NCI-H524 (cell line): ENCODE measurements around the gene TOMM40.
"Not testable (repeated sequence)": the region's sequence is repeated elsewhere in the genome, so short reads cannot be mapped to it uniquely, and the experiment has no call there.

ENCODE experiments used
- DNase-seq, 2 experiments: peaks; one replicate each; lab custom pipeline; 2025; lab: John Stamatoyannopoulos, UW

The TOMM40 gene

DNA sequence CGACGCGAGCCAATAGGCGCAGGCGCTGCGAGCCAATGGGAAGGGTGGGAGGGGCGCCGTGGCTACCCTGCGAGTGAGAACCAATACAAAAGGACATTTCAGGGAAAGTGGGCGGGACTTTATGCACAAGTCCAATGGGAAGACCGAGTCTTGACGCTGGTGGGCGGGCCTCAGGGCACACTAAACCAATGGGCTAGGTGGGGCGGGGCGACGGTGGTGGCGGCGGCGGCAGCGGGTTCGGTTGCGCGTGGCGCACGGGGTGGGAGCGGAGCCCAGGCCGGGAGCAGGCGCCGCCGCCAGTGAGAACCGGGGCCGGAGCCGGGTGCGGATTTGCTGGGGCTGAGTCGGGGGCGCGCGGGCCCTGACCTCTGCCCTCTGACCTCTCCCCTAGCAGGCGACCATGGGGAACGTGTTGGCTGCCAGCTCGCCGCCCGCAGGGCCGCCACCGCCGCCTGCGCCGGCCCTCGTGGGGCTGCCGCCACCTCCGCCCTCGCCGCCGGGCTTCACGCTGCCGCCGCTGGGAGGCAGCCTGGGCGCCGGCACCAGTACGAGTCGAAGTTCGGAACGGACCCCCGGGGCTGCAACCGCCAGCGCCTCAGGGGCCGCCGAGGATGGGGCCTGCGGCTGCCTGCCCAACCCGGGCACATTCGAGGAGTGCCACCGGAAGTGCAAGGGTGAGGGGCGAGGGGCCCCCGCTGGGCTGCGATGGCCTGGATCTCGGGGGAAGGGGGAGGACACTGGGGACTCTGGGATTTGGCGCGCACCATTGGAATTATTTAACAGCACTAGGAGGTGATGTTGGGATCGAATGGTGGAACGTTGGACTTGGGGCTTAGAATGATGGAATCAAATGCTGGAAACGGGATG is at the start of gene TOMM40:
TOMM40 (plus strand) TSS at position 239 of the 867 bp plus-strand sequence; CDS start at position 401, 162 bp downstream.
- DNase-seq = peak; percentile 100

DNA sequence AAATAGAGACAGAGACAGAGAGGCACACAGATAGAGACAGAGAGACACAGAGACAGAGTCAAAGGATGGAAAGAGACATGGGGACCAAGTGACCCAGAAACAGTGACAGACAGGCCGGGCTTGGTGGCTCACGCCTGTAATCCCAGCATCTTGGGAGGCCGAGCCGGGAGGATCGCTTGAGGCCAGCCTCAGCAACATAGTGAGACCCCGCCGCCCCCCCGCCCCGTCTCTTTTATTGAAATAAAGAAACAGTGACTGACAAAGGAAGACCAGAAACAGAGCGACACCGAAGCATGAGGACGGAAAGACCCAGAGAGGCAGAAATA is 45.8 kb upstream of the TOMM40 start:
- DNase-seq = no peak

DNA sequence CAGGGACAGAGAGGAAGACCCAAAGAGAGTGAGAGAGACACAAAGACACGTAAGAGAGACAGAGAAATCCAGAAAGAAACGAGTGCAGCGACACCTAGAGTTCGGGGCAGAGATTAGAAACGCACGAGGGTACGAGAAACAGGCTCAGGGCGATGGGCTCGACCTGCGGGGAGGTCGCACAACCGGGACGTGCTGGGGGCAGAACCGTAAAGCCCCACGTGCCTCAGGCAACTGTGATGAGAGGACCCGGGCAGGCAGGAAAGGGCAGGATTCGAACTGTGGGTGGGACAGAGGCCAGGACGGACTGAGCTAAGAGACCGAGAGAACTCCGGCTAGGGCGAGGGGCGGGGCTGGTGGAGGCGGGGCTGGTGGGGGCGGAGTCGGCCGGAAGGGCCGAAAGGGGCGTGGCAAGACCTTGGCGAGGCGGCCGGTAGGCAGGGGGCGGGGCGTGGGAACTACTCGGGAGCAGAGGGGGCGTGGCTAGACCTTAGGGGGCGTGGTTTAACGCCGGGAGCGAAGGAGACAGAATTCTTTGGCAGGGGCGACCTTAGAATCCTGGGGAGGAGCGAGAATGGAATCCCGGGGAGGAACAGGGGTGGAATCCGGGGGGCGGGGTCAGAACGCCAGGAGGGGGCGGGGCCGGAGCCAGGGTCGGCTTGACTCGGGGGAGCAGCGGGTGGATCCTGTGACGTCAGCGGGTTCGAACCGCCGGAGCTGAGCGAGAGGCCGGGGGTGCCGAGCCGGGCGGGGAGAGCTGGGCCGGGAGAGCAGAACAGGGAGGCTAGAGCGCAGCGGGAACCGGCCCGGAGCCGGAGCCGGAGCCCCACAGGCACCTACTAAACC is 45.2 kb upstream of the TOMM40 start, which contains the start of gene NECTIN2:
NECTIN2 (plus strand) TSS at position 686 of the 843 bp plus-strand sequence. CDS start 229 bp downstream, outside the sequence.
- DNase-seq = peak; percentile 78 to 85

DNA sequence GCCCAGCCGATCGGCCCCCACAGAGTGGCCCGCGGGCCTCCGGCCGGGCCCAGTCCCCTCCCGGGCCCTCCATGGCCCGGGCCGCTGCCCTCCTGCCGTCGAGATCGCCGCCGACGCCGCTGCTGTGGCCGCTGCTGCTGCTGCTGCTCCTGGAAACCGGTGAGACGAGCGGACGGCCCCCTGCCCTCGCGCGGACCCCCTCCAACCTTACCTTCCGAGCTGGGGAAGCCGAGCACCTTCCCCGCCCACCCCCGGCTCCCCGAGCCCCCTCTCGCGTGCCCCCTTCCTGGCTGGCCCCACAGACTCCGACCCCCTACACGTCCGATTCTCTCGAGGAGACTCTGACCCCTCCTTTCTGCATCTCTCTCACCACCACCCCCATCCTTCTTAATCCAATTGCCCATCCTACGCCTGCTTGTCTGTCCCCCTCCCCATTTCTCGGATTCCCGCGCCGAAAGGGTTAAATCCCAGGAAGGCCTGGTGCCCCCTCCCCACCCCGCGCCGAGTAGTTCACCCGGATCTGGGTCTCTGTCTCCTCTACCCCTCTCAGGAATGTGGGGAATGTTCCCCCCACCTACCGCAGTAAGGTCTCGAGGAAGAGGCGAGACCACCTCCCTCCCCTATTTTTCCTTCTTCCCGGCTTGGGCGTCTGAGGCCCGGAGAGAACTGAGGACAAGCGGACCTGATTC is 44.5 kb upstream of the TOMM40 start:
- DNase-seq = no peak

DNA sequence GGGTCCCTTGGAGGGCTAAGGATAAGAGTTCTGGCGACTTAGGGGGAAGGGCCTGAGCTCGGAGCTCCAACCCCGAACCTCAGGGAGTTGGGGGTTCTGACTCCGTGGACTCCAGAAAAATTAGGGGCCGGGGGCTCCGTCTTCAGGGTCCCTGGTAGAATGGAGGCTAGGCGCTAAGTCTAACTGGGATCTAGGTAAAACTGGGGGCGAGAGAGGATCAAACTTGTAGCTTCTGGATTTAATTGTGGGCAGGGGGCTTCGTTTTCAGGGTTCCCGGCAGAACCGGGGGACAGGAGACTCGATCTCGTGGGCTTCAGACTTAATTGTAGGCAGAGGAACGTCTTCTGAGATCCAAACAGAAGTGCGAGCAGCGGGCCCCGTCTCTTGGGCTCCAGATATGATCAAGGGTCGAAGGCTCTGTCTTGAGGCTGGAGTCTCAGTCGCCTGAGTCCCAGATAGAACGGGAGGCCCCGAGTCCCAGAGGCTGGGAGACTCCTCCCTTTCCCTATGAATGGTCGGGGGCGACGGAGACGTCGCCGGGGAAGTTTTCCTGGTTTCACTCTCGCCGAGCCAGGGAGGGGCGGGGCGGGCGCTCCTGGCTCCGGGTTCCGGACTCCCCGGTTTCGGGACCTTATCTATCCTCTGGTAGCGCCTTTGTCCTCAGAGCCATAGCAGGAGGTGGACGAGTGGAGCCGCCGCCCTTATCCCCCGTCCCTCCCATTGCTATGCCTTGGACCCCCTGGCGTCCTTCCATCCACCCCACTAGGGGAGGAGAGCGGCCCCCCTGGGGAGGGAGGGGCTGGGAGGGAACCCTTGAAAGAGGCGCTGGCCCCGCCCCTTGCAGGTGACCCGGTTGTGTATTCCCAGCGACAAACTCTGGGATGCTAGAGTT is 43.7 kb upstream of the TOMM40 start:
- DNase-seq = no peak

DNA sequence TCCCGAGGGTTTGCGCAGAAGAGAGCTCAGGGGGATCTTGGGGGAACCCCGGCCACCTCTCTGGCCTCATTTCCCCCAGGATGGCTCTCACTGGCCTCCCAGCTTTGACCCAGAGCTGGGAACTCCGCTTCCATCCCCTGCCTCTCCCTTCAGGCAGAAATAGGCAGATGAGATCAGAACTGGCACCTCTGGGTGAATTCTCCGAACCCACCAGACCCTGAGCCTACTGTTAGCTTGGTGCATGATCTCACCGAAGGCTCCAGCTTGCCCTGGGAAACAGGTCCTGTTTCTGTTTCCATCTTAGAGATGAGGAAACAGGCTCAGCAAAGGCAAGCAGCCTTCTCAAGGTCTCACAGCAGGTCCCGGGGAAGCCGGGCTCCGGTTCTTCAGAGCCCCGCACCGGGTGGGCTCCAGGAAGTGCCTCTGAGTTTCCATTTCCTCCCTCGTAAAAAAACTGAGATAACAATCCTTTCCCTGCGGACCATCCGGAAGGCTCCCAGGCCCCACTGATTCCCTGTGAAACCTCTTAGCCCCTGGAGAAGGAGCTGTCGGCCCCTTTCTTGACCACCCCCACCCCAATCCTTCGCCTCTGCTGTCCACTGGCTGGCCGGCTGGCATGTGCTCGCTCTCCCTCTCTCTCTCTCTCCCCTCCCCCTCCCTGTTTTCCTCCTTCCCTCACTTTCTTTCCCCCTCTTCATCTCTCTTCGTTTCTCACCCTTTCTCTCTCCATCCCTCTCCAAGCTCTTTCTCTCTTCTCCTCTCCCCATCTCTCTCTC is 42.8 kb upstream of the TOMM40 start:
- no peak for DNase-seq

DNA sequence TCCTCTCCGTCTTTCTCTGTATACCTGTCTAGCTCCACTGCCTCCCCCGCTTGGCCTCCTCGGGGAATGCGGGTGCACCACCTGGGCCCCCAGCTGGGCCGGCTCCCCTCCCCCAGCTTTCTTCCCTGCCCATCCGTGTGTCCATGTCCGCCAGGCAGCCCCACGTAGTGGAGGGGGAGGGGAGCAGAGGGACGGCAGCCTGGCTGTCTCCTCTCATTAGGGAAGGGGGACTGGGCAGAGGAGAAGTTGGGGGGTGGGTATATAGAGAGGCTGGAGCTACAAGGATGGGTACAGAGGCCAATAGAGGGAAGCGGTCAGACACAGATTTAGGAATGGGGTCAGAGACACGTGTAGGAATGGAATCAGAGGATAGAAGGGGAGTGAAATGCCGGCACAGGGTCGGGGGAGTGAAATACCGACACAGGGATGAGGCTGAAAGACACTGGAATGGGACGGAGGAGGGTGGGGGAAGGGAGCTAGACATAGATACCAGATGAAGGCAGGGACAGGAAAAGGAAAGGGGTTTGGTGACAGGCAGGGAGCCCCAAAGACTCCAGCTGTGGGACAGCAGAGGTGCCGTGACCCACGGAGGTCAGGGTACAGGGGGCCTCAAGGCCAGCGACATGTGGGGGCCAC is 42.1 kb upstream of the TOMM40 start:
- DNase-seq = peak in 1 of 2 experiments; percentile 5

DNA sequence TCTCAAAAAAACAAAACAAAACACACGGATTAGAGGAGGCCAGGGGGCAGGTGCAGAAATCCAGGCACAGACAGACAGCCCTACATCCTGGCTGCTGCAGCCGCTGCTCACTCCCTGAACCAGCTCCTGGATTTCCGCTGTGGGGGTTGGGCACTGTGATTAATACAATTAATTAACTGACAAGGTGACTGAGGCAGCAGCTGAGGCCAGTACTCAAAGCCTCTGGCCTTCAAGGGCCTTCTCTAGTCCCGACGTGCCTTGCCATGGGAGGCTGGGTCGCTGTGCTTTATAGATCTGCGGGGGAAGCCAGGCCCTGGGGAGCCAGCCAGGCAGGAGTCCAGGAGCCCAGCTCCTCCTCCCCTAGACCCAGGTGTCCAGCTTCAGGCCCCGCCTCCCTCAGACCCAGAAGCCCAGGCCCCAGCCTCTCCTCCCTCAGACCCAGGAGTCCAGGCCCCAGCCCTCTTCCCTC is 40.4 kb upstream of the TOMM40 start:
- no peak for DNase-seq

DNA sequence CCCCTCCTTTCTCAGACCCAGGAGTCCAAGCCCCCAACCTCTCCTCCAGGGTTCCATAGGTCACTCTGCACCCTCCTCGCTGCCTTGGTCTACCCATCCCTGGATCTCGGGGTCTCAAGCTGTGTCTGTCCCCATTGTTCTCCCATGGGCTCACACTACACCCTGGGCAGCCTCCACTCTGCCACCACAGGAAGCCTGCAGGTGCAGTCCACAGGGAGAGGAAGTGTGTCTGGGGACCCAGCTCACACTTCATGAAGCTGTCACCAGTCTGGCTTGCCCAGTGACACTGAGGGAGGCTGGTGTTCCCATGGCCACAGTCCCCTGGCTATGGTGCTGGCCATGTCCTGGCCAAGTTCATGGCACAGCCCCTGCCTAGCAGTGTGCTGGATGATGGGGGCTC is 39.6 kb upstream of the TOMM40 start:
- no peak for DNase-seq

DNA sequence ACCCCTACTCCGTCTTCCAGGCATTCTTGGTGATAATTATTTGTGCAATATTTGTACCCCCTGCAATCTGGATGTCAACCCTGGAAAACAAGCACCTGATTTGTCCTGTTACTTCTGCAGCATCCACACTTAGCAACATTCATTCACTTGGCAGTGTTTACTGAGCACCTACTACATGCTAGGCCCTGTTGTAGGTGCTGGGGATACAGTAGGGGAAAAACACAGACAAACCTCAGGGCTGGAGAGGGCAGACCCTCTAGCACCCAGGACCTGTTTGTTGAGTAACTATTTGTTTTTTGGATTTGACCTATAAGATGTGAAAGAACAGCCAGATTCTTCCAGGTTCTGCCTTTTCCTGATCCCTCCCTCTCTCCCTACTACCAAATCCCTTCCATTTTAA is 35.4 kb upstream of the TOMM40 start:
- DNase-seq = no peak

DNA sequence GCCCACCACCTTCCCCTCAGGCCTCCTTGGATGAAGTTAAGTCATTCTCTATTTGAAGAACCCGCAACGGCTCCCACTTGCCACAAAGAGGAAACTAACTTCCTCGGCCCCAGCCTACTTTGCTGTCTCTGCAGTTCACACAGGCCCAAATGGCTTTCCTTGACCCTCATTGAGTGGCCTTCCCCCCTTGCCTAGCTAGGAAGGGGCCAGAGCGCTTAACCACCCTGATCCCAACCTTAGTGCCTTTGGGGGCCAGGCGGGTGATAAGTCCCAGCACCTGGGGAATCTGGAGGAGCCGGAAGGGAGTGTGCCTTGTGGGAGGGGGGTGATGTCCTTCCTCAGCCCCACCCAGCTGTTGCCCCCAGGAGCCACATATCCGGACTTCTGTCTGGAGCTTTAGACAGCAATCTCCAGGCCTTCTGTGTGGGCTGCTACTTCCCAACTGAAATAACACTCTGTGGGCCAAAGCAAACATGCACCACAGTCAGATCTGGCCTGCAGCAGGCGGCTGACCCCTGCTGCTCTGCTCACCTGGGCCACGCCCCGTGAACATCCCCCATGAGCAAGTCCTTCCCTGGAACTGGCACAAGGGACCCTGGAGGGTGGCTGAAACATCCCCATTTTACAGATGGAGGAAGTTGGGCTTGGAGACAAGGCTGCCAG is 34.5 kb upstream of the TOMM40 start:
- no peak for DNase-seq

DNA sequence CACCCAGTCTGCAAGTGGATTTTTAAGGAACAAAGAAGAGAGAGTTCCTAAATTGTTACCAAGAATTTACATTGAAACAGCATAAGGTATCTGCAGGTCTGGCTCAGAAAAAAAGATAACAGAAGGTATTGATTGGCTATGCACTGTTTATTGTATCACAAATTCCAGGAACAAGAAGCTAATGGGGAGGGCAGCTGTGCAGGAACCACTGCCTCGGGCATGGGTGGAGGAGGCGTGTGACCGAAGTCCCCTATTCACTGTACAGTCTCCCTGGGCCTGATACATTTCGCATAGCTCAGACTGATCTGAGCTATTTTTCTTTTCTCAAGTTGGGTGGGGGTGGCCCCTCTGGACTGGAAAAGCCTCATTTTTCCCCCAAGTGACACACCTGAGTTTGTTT is 33.2 kb upstream of the TOMM40 start:
- DNase-seq = no peak

DNA sequence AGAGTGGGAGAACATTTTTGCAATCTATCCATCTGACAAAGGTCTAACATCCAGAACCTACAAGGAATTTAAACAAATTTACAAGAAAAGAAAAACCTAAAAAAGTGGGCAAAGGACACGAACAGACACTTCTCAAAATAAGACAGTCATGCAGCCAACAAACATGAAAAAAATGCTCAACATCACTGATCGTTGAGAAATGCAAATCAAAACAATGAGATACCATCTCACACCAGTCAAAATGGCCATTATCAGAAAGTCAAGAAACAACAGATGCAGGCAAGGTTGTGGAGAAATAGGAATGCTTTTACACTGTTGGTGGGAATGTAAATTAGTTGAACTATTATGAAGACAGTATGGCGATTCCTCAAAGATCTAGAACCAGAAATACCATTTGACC is 29.5 kb upstream of the TOMM40 start:
- not testable (repeated sequence) for DNase-seq

DNA sequence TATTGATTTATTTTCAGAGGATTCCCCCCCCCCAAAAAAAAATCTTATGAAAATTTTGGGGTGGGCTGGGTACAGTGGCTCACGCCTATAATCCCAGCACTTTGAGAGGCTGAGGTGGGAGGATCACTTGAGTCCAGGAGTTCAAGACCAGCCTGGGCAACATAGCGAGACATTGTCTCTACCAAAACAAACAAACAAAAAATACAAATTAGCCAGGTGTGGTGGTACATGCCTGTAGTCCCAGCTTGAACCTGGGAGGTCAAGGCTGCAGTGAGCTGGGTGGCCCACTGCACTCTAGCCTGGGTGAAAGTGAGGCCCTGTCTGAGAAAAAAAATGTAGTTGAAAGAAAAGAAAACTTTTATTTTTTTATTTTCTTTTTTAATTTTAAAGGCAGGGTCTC is 27.1 kb upstream of the TOMM40 start:
- DNase-seq = no peak

DNA sequence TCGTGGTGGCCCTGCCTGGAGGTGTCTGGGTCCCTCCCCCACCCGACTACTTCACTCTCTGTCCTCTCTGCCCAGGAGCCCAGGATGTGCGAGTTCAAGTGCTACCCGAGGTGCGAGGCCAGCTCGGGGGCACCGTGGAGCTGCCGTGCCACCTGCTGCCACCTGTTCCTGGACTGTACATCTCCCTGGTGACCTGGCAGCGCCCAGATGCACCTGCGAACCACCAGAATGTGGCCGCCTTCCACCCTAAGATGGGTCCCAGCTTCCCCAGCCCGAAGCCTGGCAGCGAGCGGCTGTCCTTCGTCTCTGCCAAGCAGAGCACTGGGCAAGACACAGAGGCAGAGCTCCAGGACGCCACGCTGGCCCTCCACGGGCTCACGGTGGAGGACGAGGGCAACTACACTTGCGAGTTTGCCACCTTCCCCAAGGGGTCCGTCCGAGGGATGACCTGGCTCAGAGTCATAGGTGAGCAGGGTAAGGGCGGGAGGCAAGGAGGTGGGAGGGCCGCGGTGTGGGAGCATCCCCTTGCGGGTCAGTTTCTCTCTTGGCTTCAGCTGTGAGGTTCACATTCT is 25.8 kb upstream of the TOMM40 start:
- DNase-seq = no peak

DNA sequence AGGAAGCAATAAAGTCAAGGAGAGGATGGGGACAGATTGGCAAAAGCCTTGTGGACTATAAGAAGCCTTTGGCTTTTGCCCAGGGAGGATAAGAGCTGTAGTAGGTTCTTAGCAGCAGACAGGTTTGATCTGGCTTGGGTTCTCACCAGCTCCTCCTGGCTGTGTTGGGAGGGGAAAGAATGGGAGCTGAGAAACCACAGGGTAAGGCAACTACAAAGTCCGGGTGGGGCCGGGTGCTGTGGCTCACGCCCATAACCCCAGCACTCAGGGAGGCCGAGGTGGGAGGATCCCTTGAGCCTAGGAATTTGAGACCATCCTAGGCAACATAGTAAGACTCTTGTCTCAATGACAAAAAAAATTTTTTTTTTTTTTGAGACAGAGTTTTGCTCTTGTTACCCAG is 24.4 kb upstream of the TOMM40 start:
- DNase-seq = no peak

DNA sequence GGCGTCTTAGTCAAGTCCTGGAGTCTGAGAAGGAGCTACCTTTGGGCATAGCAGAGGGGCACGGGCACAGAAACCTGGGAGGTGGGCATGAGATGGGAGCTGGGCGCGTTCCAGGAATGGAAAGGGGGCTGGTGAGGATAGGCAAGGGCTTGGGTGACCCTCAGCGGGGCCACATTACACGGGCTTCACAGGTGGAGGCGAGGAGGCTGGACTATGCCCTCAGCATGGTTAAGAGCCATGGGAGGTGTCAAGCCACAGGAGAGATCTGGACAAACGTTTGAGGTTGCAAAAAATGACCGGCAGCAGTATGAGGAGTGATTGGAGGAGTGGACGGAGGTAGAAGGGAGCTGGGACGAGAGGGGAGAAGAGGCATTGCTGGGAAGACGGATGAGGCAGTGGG is 23.5 kb upstream of the TOMM40 start:
- DNase-seq = no peak

DNA sequence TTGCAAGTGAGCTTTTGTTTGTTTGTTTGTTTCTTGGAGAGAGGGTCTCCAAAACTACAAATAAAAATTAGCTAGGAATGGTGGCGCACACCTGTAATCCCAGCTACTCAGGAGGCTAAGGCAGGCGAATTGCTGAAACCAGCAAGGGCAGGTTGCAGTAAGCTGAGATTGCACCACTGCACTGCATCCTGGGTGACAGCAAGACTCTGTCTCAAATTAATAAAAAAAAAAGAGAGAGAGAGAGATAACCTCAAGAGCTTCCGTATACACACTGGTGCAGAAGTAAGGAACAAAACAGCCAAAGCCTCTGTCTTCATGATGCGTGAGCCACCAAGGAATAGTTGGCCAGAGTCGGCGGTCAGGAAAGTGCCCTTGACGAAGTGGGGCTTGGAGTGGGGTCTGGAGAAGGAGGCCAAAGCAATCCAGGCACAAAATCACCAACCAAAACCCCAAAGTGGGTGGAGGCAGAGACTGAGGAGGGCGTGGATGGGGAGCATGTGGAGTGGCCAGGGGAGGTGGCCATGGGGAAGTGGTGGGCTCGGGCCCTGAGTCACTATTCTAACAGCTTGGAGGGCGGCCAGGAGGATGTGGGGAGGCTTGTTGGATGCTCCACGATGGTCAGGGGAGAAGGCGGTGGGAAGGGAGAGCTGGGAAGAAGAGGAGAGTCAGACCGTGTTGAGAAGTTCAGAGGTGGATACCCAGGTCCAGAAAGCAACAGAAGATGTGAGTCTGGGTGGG is 21.2 kb upstream of the TOMM40 start:
- DNase-seq = no peak
